ENCODE data around the gene TIE1.

The TIE1 gene

GRCh38 chr1:43312663-43313515 lies 12.1 kb downstream of the TIE1 start:
- DNase-seq, result no peak

GRCh38 chr1:43313771-43314170 lies 13.0 kb downstream of the TIE1 start:
- DNase-seq, result peak; percentile 53

GRCh38 chr1:43314233-43314632 lies 13.5 kb downstream of the TIE1 start:
- no peak for DNase-seq

GRCh38 chr1:43315481-43315880 lies 14.7 kb downstream of the TIE1 start:
- no peak for DNase-seq

GRCh38 chr1:43315963-43316737 lies 15.4 kb downstream of the TIE1 start:
- no peak for DNase-seq

GRCh38 chr1:43316738-43317520 lies 16.1 kb downstream of the TIE1 start:
- no peak for DNase-seq

GRCh38 chr1:43317817-43318471 lies 17.2 kb downstream of the TIE1 start:
- no peak for DNase-seq

GRCh38 chr1:43318831-43319230 lies 18.0 kb downstream of the TIE1 start:
- no peak for DNase-seq

- no peak for DNase-seq
These were observed 18.5 kb downstream of the TIE1 start for GRCh38 chr1:43319288-43319687.

GRCh38 chr1:43319766-43320165 lies 19.0 kb downstream of the TIE1 start:
- DNase-seq, result no peak

GRCh38 chr1:43321331-43321891 lies 20.6 kb downstream of the TIE1 start:
- no peak for DNase-seq

GRCh38 chr1:43322506-43322905 lies 21.7 kb downstream of the TIE1 start:
- no peak for DNase-seq

GRCh38 chr1:43324810-43325209 lies 24.0 kb downstream of the TIE1 start:
- no peak for DNase-seq

GRCh38 chr1:43325381-43325780 lies 24.6 kb downstream of the TIE1 start:
- no peak for DNase-seq

GRCh38 chr1:43327549-43328292 lies 26.9 kb downstream of the TIE1 start:
- peak; percentile 59 for DNase-seq

GRCh38 chr1:43329995-43330751 lies 29.4 kb downstream of the TIE1 start:
- no peak for DNase-seq

GRCh38 chr1:43331688-43332087 lies 30.9 kb downstream of the TIE1 start:
- no peak for DNase-seq

- DNase-seq, result no peak
These were observed 33.8 kb downstream of the TIE1 start for GRCh38 chr1:43334453-43335205.

- DNase-seq, result no peak
These were observed 36.8 kb downstream of the TIE1 start, which contains the start of gene MPL for GRCh38 chr1:43337588-43337987. TSS of gene MPL (plus strand) at chr1:43337818. CDS start at chr1:43337849, 31 bp downstream.

GRCh38 chr1:43338001-43338400 lies 37.2 kb downstream of the TIE1 start:
- no peak for DNase-seq
